ENCODE measurements around the gene LMF1.

The LMF1 gene

GRCh38 chr16:878072-878784, 92.6 kb downstream of the LMF1 start:
- TF ChIP-seq FOXP2 (optimal IDR thresholded peaks at IDR 0.05; ENCODE audit: borderline replicate concordance, extremely low read depth, extremely low read length, insufficient read depth) (no peak), TAF1 (IDR thresholded peaks at IDR 0.05; ENCODE audit: borderline replicate concordance, insufficient read depth, low read length) (no peak), POLR2AphosphoS5 (IDR thresholded peaks at IDR 0.05; ENCODE audit: low read depth, low read length) (no peak), SIN3A (IDR thresholded peaks at IDR 0.05; ENCODE audit: borderline replicate concordance, insufficient read depth, low read length) (no peak), REST (IDR thresholded peaks at IDR 0.05; ENCODE audit: insufficient read depth in 1 of 2, low read depth in 2 of 2, low read length in 2 of 2) (no peak)

- TF ChIP-seq FOXP2 (optimal IDR thresholded peaks at IDR 0.05; ENCODE audit: borderline replicate concordance, extremely low read depth, extremely low read length, insufficient read depth) (no peak), TAF1 (IDR thresholded peaks at IDR 0.05; ENCODE audit: borderline replicate concordance, insufficient read depth, low read length) (no peak), POLR2AphosphoS5 (IDR thresholded peaks at IDR 0.05; ENCODE audit: low read depth, low read length) (no peak), SIN3A (IDR thresholded peaks at IDR 0.05; ENCODE audit: borderline replicate concordance, insufficient read depth, low read length) (no peak), REST (IDR thresholded peaks at IDR 0.05; ENCODE audit: insufficient read depth in 1 of 2, low read depth in 2 of 2, low read length in 2 of 2) (no peak)
These were observed 93.3 kb downstream of the LMF1 start for GRCh38 chr16:877242-878071.

- TF ChIP-seq REST (IDR thresholded peaks at IDR 0.05; ENCODE audit: insufficient read depth in 1 of 2, low read depth in 2 of 2, low read length in 2 of 2) (peak in 1 of 2 experiments; percentile 42; a peak in 1 of 4 replicates), SIN3A (IDR thresholded peaks at IDR 0.05; ENCODE audit: borderline replicate concordance, insufficient read depth, low read length) (no peak), POLR2AphosphoS5 (IDR thresholded peaks at IDR 0.05; ENCODE audit: low read depth, low read length) (no peak), TAF1 (IDR thresholded peaks at IDR 0.05; ENCODE audit: borderline replicate concordance, insufficient read depth, low read length) (no peak), FOXP2 (optimal IDR thresholded peaks at IDR 0.05; ENCODE audit: borderline replicate concordance, extremely low read depth, extremely low read length, insufficient read depth) (no peak)
These were observed 94.1 kb downstream of the LMF1 start for GRCh38 chr16:876523-877241.

- no peak for TF ChIP-seq FOXP2 (optimal IDR thresholded peaks at IDR 0.05; ENCODE audit: borderline replicate concordance, extremely low read depth, extremely low read length, insufficient read depth)
- no peak for TF ChIP-seq REST (IDR thresholded peaks at IDR 0.05; ENCODE audit: insufficient read depth in 1 of 2, low read depth in 2 of 2, low read length in 2 of 2)
- no peak for TF ChIP-seq POLR2AphosphoS5 (IDR thresholded peaks at IDR 0.05; ENCODE audit: low read depth, low read length)
- TF ChIP-seq TAF1 (IDR thresholded peaks at IDR 0.05; ENCODE audit: borderline replicate concordance, insufficient read depth, low read length) = no peak
- no peak for TF ChIP-seq SIN3A (IDR thresholded peaks at IDR 0.05; ENCODE audit: borderline replicate concordance, insufficient read depth, low read length)
These were observed 94.8 kb downstream of the LMF1 start for GRCh38 chr16:876041-876335.

Measured in PFSK-1 (cell line).